ENCODE measurements around the gene DDX31.
A peak's percentile ranks its signal among the peaks of the same experiment; 100 is the strongest.
"Not testable (repeated sequence)": the region's sequence is repeated elsewhere in the genome, so short reads cannot be mapped to it uniquely, and the experiment has no call there.

Gene DDX31

DNA sequence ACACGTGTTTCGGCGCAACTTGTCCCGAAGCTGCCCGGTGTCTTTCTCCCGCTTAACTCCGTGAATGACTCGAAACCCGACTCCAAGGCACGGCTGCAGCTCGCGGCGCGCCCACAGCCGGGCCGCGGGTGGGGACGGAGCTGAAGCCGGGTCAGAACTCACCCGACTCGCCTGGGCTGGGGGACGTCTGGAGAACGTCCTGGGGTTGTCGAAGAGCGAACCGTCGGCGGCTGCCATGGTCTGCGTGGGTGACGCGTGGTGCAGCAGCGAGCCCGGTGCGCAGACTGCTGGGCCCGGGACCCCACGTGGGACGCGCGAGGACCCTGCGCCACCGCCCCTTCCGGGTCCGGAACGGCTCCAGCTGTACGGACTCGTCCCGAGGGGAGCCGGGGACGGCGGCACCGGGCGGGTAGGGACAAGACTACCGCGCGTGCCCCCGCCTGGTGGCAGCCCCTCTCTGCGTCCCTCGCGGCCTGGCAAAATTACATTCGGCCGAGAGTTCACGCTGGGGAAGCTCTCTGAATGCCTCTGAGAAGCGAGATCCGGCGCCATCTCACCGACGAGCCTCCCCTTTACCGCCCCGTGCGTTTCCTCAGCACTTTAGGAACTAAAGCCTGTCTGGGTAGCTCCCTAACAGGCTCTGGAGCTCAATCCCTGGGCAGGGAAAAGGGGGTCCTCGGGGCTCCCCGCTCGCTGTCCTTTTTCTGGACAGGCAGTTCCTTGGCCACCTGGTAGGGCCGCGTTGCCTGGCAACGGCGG, at the start of gene DDX31:
DDX31 (minus strand) TSS at position 286 of the 759 bp plus-strand sequence; CDS start at position 237, 49 bp downstream.
- DNase-seq (ENCODE audit: low read depth): peak; percentile 57

GRCh38 chr9:132718381-132718928, 48.7 kb upstream of the DDX31 start:
- not testable (repeated sequence) for DNase-seq (ENCODE audit: low read depth)

DNA sequence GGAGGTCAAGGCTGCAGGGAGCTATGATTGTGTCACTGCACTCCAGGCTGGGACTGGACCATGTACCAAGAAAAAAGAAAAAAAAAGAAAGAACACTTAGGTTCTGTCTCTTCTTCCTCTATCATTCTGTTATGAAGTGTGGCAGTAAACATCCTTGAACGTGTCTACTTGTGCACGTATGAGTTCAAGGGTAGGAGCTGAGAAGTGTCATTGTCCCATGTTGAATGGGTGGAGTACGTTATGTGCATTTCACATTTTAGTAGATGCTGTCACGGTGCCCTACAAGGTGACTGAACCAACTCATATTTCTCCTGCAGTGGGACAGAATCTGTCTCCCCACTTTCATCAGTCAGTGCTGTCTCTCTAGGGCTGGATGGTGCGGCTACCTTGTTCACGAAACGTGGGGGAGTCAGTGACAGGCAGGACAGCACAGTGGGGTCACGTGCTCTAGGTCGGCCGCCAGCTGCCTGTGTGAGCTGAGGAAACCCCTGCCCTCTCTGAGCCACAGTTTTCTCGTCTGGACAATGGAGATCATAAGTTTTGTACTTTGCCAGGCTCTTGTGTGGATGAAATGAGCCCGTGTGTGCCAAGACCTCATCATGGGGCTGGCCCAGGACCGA, 47.7 kb upstream of the DDX31 start:
- no peak for DNase-seq (ENCODE audit: low read depth)

GRCh38 chr9:132716007-132716406, 46.2 kb upstream of the DDX31 start:
- DNase-seq (ENCODE audit: low read depth): no peak

DNA sequence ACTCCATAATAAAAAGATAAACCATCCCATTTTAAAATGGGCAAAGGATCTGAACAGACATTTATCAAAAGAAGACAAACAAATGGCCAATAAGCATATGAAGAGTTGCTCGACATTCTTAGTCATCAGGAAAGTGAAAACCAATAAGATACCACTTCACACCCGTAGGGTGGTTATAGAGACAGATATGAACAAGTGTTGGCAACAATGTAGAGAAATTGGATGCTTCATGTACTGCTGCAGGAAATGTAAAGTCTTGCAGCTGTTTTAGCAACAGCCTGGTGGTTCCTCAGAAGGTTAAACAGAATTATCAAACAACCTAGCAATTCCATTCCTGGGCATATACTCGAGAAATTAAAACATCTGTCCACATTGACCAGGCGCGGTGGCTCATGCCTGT, 43.0 kb upstream of the DDX31 start:
- DNase-seq (ENCODE audit: low read depth): no peak

DNA sequence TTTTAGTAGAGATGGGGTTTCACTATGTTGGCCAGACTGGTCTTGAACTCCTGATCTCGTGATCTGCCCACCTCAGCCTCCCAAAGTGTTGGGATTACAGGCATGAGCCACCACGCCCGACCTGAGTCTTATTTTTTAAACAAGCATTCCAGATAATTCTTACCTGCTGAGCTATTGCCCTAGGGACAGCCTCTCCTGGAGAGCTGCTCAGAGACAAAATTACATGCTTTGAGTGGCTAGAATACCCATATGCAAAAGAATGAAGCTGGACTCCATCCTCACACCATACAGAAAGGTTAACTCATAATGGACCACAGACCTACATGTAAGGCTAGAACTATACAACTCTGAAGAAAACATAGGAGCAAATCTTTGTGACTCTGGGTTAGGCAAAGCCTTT, 42.1 kb upstream of the DDX31 start:
- DNase-seq (ENCODE audit: low read depth): no peak

GRCh38 chr9:132711152-132711551, 41.4 kb upstream of the DDX31 start:
- not testable (repeated sequence) for DNase-seq (ENCODE audit: low read depth)

- no peak for DNase-seq (ENCODE audit: low read depth)
These were observed 40.5 kb upstream of the DDX31 start for GRCh38 chr9:132710333-132710732.

GRCh38 chr9:132708769-132709430, 39.1 kb upstream of the DDX31 start:
- no peak for DNase-seq (ENCODE audit: low read depth)

- no peak for DNase-seq (ENCODE audit: low read depth)
These were observed 38.5 kb upstream of the DDX31 start for GRCh38 chr9:132708239-132708638.

DNA sequence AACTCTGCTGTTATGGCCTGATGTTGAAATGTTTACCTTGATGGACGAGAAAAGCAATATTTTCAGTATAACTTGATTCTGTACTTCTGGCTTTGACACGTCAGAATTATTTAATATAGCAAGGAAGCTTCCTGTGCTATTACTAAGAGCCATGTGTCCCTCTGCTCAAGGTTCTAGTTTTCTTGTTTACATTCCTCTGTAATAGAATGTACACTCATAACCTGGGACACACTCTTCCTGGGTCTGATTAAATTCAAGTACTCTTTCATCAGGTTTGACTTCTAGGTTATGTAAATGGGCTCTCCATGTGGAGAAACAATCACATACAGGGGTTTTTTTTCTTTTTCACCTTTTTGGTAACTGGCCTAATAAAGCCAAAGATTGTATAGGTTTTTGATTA, 33.6 kb upstream of the DDX31 start:
- DNase-seq (ENCODE audit: low read depth): no peak

GRCh38 chr9:132702254-132702653, 32.5 kb upstream of the DDX31 start:
- no peak for DNase-seq (ENCODE audit: low read depth)

- no peak for DNase-seq (ENCODE audit: low read depth)
These were observed 30.2 kb upstream of the DDX31 start for GRCh38 chr9:132699956-132700355.

DNA sequence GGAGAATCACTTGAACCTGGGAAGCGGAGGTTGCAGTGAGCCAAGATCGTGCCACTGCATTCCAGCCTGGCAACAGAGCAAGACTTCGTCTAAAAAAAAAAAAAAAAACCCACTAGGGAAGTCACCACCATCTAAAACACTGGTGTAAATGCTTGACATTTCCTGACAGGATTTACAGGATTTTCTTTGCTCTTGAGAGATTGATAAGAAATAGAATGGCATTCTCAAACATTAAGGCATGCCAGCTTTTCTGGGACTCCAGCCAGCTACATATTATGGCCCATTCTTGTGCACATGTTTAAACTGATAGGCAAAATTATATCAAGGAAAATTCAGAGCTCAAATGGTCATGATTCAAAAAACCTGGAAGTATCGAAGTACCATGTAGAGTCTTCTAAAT, 29.2 kb upstream of the DDX31 start:
- no peak for DNase-seq (ENCODE audit: low read depth)

GRCh38 chr9:132697230-132697629, 27.4 kb upstream of the DDX31 start:
- no peak for DNase-seq (ENCODE audit: low read depth)

- DNase-seq (ENCODE audit: low read depth): no peak
These were observed 24.4 kb upstream of the DDX31 start for GRCh38 chr9:132694144-132694543.

- no peak for DNase-seq (ENCODE audit: low read depth)
These were observed 20.9 kb upstream of the DDX31 start for GRCh38 chr9:132690696-132691095.

DNA sequence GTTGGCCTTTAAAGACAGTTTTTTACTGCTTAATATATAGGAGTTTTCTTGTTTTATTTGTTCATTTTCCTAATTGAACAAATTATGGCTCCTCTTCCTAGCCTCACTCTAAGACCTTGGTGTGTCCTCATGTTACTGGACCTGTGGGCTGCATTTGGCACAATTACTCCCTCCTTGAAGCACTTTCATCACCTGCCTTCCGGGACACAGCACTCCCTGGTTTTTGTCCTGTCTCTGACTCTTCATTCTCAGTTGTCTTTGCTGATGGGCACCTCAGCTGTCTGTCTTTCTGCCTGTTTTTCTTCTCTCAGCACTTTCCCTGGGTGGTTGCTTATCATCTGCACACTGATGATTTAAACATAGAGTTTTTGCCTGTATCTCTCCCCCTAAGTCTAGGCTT, 14.1 kb upstream of the DDX31 start:
- no peak for DNase-seq (ENCODE audit: low read depth)

DNA sequence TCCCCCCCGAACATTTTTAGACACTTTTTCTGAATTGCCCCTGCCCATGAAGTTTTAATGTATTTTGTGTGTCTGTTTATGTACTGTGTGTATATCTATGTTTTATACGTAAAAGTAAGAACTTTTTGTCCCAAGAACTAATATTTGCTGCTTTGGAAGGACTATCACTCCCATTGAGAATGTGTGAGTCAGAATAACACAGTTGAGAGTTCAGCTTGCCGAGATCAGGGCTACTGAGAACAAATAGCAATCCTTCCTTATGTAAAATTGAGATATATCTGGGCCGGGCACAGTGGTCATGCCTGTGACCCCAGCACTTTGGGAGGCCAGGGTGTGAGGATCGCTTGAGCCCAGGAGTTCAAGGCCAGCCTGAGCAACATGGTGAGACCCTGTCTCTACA, 11.8 kb upstream of the DDX31 start:
- no peak for DNase-seq (ENCODE audit: low read depth)

DNA sequence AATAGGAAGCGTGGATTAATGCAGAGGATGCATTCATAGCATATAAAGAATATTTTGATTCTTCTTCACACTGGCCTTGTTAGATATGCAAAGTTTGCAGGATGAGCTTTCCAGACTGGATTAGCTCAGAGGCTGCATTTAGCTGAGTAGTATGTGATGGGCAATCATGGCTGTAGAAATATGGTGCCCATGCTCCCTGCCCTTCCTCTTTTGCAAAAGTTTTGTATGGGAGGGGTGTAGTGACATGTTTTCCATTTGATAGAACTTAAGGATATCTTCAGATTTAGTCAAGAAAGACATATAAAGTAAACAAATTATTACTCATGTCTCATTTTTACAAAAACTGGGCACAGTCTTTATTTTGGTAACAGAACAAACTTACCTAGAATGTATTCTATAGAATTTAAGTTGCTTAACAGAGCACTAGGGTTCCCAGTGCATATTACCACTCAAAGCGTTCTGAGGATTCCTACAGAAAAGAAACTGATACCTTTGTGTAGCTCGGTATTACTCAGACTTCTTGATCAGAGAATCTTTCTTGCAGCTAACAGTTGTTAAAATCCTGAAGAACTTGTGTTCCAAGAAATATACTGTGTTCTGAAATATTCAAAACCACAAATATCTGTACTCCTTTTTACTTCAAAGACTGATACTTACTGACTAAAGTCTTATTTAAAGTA, 10.3 kb upstream of the DDX31 start:
- no peak for DNase-seq (ENCODE audit: low read depth)

- no peak for DNase-seq (ENCODE audit: low read depth)
These were observed 8.2 kb upstream of the DDX31 start for GRCh38 chr9:132677976-132678375.

GRCh38 chr9:132674485-132674884, 4.7 kb upstream of the DDX31 start:
- DNase-seq (ENCODE audit: low read depth): no peak
